ENCODE data around the gene TBXAS1. TPM values are rescaled to one million over a fixed set of nuclear protein-coding genes. Genes with fewer than 3 reads are reported as not detected.
"Not testable (repeated sequence)": the region's sequence is repeated elsewhere in the genome, so short reads cannot be mapped to it uniquely, and the experiment has no call there.

TBXAS1 gene
- total RNA-seq, 1 experiment from 2014 or later = 16.8 TPM

GRCh38 chr7:139825666-139826290 lies 3.3 kb upstream of the TBXAS1 start:
- DNase-seq (ENCODE audit: low spot score) = peak; percentile 78

- no peak for DNase-seq (ENCODE audit: low spot score)
Measured at GRCh38 chr7:139827042-139827441, 2.0 kb upstream of the TBXAS1 start.

- DNase-seq (ENCODE audit: low spot score) = no peak
Measured at GRCh38 chr7:139828446-139828845, 618 bp upstream of the TBXAS1 start.

GRCh38 chr7:139829775-139830117 lies 682 bp downstream of the TBXAS1 start:
- DNase-seq (ENCODE audit: low spot score) = no peak

GRCh38 chr7:139830292-139830691 lies 1.2 kb downstream of the TBXAS1 start:
- no peak for DNase-seq (ENCODE audit: low spot score)

GRCh38 chr7:139830782-139831501 lies 1.9 kb downstream of the TBXAS1 start:
- DNase-seq (ENCODE audit: low spot score) = no peak

- DNase-seq (ENCODE audit: low spot score) = not testable (repeated sequence)
Measured at GRCh38 chr7:139835848-139836247, 6.8 kb downstream of the TBXAS1 start.

GRCh38 chr7:139837291-139837690 lies 8.2 kb downstream of the TBXAS1 start:
- DNase-seq (ENCODE audit: low spot score) = not testable (repeated sequence)

- no peak for DNase-seq (ENCODE audit: low spot score)
Measured at GRCh38 chr7:139838276-139838675, 9.2 kb downstream of the TBXAS1 start.

- DNase-seq (ENCODE audit: low spot score) = no peak
Measured at GRCh38 chr7:139838876-139839275, 9.8 kb downstream of the TBXAS1 start.

- DNase-seq (ENCODE audit: low spot score) = no peak
Measured at GRCh38 chr7:139840776-139841175, 11.7 kb downstream of the TBXAS1 start.

GRCh38 chr7:139842401-139843210 lies 13.5 kb downstream of the TBXAS1 start:
- peak; percentile 25 for DNase-seq (ENCODE audit: low spot score)

- DNase-seq (ENCODE audit: low spot score) = not testable (repeated sequence)
Measured at GRCh38 chr7:139843211-139843537, 14.1 kb downstream of the TBXAS1 start.

- no peak for DNase-seq (ENCODE audit: low spot score)
Measured at GRCh38 chr7:139844779-139845442, 15.8 kb downstream of the TBXAS1 start.

- no peak for DNase-seq (ENCODE audit: low spot score)
Measured at GRCh38 chr7:139845443-139845805, 16.4 kb downstream of the TBXAS1 start.

GRCh38 chr7:139846297-139846696 lies 17.2 kb downstream of the TBXAS1 start:
- no peak for DNase-seq (ENCODE audit: low spot score)

GRCh38 chr7:139848274-139848673 lies 19.2 kb downstream of the TBXAS1 start:
- no peak for DNase-seq (ENCODE audit: low spot score)

GRCh38 chr7:139850906-139851305 lies 21.8 kb downstream of the TBXAS1 start:
- no peak for DNase-seq (ENCODE audit: low spot score)

GRCh38 chr7:139851770-139852481 lies 22.9 kb downstream of the TBXAS1 start:
- no peak for DNase-seq (ENCODE audit: low spot score)

GRCh38 chr7:139852482-139852845 lies 23.4 kb downstream of the TBXAS1 start:
- no peak for DNase-seq (ENCODE audit: low spot score)

GRCh38 chr7:139853506-139854123 lies 24.6 kb downstream of the TBXAS1 start:
- DNase-seq (ENCODE audit: low spot score) = peak; percentile 79

Data from H4 (cell line).